Islet of Langerhans (tissue), 1 donor: ENCODE results near the gene GP1BB.

Source experiments
- FAIRE-seq: peaks from one replicate; lab custom pipeline; 2011; peaks lifted over from hg19 to GRCh38; lab: Jason Lieb, UNC

Gene GP1BB

GRCh38 chr22:19727310-19728150 lies 4.2 kb downstream of the GP1BB start:
- FAIRE-seq: no peak

DNA sequence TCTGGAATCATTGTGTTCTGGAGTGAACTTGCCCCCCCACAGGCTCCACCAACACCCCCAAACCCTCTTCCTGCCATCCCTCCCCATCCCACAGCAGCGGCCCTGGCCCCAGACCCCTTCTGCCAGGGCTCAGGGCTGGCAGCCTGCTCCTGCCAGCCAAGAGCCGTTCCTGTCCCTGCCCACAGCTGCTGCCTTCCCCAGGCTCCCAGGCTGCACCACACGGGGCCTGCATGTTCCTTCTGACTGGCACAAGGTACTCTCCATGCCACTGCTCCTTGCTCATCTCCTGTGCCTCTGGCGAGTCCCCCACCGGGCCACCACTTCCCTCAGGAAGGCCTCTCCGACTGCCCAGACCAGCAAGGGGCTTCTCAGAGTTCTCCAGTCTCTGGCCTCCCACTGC lies 4.9 kb downstream of the GP1BB start:
- FAIRE-seq: no peak

- no peak for FAIRE-seq
Observed at GRCh38 chr22:19728836-19729235, 5.5 kb downstream of the GP1BB start.

DNA sequence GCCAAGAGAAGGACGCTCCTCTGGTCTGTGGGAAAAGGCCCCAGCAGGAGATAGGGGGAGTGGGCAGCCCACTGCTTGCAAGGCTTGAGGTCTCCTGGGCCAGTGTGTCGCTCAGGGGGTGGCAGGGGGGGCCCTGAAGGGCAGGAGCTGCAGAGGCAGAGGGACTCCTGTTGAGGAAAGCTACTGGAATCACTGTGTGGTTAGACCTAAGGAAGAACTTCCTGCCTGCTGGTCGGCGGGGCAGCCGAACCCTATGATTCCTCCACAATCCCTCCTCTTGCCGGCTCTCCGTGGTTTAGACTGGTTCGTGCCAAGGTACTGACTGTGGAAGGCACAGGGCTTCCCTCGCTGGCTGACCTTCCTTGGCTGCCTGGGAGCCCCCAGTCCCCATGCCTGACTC lies 6.2 kb downstream of the GP1BB start:
- no peak for FAIRE-seq

DNA sequence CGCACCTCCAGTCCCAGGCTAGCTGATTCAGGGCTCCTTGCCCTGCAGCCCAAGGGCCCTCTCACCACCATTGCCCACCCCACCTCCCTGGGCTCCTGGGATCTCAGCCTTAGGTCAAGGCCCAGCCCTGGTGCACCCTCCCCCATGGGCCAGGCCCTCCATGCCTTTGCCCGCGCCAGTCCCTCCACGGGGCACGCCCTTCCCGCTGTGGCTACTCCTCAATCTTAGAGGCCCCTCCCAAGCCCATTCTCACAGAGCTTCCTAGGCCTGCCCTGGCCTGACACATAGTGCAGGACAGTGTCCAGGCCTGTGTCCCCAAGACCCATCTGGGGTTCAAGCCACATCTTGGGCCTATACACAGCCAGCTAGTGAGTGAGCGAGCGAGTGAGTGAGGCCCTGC lies 6.9 kb downstream of the GP1BB start:
- no peak for FAIRE-seq

DNA sequence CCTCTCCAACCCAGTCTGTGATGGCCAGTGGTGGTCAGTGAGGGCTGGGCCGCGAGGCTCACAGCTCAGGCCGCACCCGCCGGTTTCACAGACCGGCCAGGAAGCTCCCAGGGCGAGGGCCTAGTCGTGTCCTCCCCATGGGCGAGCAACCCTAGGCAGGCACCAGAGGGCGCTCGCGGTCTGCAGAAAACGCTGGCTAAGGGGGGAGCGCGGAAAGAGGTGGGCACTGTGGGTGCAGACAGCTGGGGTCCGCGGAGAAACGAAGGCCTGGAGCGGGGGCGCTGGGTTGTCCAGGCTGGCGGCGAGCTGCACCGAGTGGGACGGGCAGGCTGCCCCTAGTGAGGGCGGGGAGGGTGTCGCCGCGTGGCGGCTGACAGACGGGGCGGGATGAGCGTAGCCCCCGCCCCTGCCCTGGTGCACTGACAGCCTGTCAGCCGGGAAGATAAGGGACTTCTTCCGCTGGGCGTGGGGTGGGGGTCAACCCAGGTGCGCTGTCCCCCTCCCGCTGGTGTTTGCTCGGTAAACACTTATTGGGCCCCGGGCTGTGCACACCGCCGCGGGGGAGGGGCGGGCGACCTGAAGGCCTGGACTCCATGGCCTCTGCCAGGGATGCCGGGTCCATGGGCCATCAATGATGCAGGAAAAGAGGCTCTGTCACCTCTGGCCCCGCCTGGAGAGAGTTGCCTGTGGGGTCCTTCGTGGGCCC lies 7.5 kb downstream of the GP1BB start:
- FAIRE-seq: no peak

- no peak for FAIRE-seq
Observed at GRCh38 chr22:19731361-19732135, 8.2 kb downstream of the GP1BB start.

DNA sequence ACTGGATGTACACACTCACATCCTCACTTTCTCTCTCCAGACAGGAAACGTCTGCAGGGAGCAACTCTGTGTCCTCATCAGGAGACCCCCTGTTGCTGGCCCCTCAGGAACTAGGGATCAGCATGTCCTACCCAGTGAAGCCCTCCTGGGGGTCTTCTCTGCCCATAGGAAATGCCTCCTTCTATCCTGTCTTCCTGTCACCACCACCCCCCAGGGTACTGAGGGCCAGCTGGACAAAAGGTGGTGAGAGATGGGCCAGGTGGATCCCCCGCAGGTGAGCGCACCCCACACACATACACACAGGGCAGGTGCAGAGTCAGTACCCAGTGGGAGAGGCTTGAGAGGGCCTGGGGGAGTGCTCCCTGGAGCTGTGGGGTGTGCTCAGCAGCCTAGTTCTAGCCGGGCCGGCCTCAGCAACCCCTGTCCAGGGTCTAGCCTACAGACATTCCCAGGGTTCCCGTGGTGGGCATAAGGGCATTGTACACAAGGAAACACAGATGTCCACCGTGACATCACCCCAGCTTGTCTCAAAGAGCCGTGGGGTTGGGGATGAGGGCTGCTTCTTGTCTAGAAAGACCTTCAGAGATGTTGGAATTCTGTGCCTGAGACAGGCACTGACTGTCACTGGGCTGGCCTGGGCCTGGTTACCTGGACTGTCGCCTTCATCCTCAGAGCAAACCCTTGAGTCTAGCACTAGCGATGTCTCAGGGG lies 9.2 kb downstream of the GP1BB start:
- FAIRE-seq: no peak

GRCh38 chr22:19733755-19734154 lies 10.4 kb downstream of the GP1BB start:
- no peak for FAIRE-seq

DNA sequence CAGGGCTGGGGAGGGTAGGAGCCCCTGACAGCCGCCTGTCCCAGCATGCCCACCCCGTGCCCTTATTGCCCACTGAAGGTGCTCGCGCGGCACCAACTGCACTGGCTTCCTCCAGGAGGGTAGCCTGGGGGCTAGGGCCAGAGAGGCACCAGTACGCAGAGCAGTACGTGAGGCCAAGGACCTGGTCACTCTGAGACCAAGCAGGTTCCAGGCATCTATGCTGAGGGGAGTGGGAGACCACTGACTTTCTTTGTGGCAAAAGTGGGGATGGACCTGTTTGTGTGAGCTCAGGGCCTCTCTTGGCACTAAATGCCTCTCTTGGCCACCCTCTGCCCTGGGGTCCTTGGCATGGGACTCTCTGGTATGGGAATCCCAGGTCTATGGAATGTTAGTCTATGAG lies 10.8 kb downstream of the GP1BB start:
- FAIRE-seq: no peak

DNA sequence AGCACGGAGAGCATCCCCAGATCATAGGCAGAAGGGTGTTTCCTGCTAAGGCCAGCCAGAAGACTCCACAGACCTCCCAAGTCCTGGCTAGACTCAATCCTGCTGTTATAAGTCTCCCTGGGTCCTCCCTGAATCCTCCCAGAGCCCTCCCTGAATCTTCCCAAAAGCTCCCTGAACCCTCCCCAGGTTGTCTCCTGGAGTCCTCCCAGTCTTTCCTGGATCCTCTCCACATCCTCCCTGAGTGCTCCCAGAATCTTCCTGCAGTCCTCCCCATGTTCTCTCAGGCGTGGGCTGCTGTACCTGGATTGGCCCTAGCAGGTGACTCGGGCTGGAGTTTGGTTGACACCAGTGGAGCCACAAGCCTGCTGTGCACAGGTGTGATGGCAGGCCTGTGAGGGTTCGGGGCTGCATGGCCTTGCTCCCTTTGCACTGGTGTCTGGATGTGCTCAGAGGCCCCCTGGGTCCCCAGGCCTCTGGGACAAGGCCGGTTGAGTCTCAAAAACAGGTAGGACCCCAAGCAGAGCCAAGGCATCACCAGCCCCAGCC lies 11.6 kb downstream of the GP1BB start:
- no peak for FAIRE-seq

GRCh38 chr22:19735665-19736510 lies 12.5 kb downstream of the GP1BB start:
- FAIRE-seq: no peak

DNA sequence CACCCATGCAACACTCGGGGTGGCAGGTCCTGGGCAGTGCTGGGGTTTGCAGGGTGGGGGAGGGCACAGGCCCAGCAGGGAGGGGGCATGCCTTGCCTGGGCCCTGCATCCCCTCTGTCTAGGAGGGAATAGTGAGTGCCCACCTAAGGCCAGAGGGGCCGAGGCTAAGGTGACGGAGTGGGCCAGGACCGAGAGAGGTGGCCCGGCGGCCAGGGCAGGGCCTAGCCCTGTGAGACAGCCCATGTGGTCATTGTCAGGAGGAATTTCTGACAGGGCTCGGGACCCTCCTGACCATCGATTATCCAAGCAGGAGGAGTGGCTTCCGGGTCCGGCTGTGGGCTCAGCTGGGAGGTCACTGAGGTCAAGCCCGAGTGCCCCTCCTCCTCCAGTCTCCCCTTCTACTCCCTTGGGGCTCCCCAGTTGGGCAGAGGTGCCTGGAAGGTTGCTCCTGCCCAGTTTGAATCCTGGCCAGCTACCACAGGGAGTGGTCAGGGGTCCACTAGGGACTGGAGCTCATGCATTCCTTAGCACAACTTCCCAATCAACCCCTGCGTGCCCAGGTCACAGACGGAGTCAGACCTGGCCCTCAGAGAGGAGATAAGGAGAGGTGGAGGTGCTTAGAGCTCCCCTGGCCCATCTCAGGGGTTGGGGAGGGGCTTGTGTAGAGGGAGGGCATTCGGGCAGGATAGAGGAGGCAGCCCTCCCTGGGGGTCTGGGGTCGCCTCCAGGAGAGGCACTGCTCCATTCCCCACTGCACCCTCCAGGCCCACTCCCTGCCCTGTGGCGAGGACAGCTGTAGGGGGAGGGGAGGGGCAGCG lies 14.7 kb downstream of the GP1BB start:
- FAIRE-seq: no peak

DNA sequence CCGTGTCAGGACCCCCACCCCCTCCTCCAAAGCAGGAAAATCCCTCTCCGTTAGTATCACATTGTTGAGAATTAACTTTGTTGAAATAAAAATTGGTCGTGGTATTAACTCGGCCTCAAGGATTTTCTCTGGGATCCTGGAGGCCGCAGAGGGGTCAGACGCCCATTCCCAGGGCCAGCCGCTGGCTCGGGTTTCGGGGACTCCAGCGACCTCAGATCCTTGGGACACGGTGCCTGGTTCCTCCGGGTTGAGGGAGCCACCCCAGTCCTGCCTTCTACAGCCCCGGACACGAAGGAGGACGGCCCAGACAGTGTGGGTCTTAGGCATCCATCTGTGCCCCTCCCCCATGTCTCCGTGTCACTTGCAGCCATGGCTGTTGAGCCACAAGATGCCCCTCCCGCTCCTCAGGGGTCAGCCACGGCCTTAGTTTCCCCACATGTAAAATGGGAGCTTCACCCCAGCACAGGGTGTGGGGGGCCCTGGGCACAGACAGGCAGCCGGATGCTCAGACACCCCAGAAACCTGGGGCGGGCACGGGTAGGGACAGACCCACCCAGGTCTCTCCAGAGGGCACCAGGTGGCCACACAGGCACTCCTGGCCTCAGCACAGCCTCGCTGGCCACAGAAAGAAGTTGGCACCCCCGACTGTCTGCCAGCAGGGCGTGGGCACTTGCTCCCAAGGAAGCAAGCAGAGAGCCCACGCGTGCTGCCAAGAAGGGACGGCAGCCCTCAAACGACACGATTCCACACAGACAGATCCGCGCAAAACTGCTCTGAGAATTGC lies 15.5 kb downstream of the GP1BB start:
- no peak for FAIRE-seq

GRCh38 chr22:19739448-19739895 lies 16.1 kb downstream of the GP1BB start:
- no peak for FAIRE-seq

DNA sequence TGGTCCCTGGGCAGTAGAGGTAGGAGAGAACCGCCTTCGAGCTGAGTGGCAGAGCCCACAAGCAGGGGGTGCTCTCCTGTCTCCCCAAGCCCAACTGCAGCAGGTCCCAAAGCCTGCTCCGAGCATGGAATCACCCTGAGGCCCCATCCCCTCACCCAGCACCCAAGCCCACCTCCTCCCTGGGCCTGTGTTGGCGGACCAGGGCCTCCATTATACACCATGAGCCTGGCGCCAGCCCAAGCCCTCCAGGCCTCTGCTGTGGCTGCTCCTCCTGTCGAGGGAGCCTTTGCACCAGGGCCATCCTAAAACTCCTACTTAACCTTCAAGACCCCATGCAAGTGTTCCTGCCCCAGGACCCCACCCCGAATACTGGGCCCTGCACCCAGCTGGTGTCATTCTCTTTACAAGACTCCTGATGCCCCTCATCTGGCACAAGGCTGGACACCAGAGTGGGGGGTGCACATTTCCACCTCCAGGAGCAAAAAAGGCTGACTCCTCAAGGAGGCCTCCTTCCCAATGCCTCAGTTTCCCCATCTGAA lies 16.6 kb downstream of the GP1BB start:
- no peak for FAIRE-seq

- no peak for FAIRE-seq
Observed at GRCh38 chr22:19740586-19740985, 17.2 kb downstream of the GP1BB start.

DNA sequence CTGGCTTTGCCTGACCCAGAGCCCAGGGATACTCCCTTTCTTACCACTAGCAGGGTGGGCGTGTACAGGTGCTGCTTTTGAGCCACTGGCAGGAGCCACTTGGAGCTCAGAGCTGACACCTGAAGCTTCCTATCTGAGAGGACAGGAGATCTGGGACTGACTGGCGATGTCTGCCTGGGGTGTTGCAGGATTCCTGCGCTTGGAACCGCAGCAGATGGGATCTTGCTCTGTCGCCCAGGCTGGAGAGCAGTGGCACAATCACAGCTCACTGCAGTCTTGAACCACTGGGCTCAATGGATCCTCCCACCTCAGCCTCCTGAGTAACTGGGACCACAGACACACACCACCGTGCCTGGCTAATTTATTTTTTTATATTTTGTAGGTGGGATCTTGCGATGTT lies 17.7 kb downstream of the GP1BB start:
- no peak for FAIRE-seq
